GM12878 (cell line): ENCODE measurements around the gene SLC6A8. TPM values are rescaled to one million over a fixed set of nuclear protein-coding genes. Genes with fewer than 3 reads are reported as not detected.

Experiments
- ATAC-seq: fragments of 200-7000 bp; cut with Tn5 transposase; 3 replicates; pipeline ENCODE4 v1.9.1; 2020; ENCODE audit warnings: mild to moderate bottlenecking, moderate library complexity
- BruUV-seq: library from RNA; stranded (reverse); fragments of 400-500 nt; replicated peaks from 2 replicates; lab custom pipeline; 2021; lab: Mats Ljungman, UMichigan
- CTCF ChIA-PET: fragments of 300-600 bp; sonication (Branson Sonifier 250); formaldehyde crosslinking; extraction: SDS; loops from one replicate; lab custom pipeline; 2021; ENCODE audit warnings: inconsistent platforms; lab: Yijun Ruan, JAX
- POLR2A ChIA-PET: fragments of 350-600 bp; formaldehyde crosslinking; extraction: SDS; loops from one replicate; lab custom pipeline; 2021; ENCODE audit warnings: inconsistent platforms; lab: Charles Lee
- RAD21 ChIA-PET: fragments of 300-600 bp; sonication (Branson Sonifier 250); formaldehyde crosslinking; loops from one replicate; lab custom pipeline; 2023; ENCODE audit warnings: antibody characterized with exemption; ENCODE audit not compliant: unreplicated experiment; lab: Charles Lee
- SMC1A ChIA-PET: fragments of 300-600 bp; sonication (Branson Sonifier 250); formaldehyde crosslinking; loops from one replicate; lab custom pipeline; 2023; ENCODE audit not compliant: unreplicated experiment, uncharacterized antibody; lab: Charles Lee
- DNase-seq: peaks from one replicate; pipeline ENCODE4 v3.0.0-alpha.2; 2011; ENCODE audit warnings: low read depth, low spot score
- FAIRE-seq: peaks from 3 replicates; lab custom pipeline; 2011; peaks lifted over from hg19 to GRCh38; lab: Jason Lieb, UNC
- H2AFZ ChIP-seq: 2 replicates; pipeline ENCODE4 v1.6.0; 2011; ENCODE audit warnings: low read depth, low read length, control low read depth; ENCODE audit not compliant: control insufficient read depth
- H3K27ac ChIP-seq: 2 replicates; pipeline ENCODE4 v1.5.1; 2011; ENCODE audit warnings: control low read depth; ENCODE audit not compliant: control insufficient read depth, insufficient read depth
- H3K27me3 ChIP-seq, 2 experiments: replicated peaks in 1 of 2; 2 replicates each; pipeline versions ENCODE4 v1.6.0 to v1.6.1; 2011; ENCODE audit warnings: low read length in 1 of 2; ENCODE audit not compliant: control insufficient read depth in 2 of 2, insufficient read depth in 2 of 2
- H3K36me3 ChIP-seq, 2 experiments: 2 replicates each; pipeline ENCODE4 v1.5.1; 2011; ENCODE audit warnings: low read length in 1 of 2; ENCODE audit not compliant: control insufficient read depth in 2 of 2, insufficient read depth in 2 of 2
- H3K4me1 ChIP-seq: 2 replicates; pipeline ENCODE4 v1.6.1; 2011; ENCODE audit warnings: mild to moderate bottlenecking, low read length, moderate library complexity, mixed read lengths; ENCODE audit not compliant: control insufficient read depth, insufficient read depth
- H3K4me2 ChIP-seq: 2 replicates; pipeline ENCODE4 v1.6.0; 2011; ENCODE audit warnings: control low read depth; ENCODE audit not compliant: control insufficient read depth, insufficient read depth
- H3K4me3 ChIP-seq: fragments of 200-600 bp; sonication (generic); 2 replicates; pipeline ENCODE4 v1.5.1; 2016
- H3K79me2 ChIP-seq: 2 replicates; pipeline ENCODE4 v1.6.0; 2011; ENCODE audit warnings: low read length; ENCODE audit not compliant: control insufficient read depth, insufficient read depth
- H3K9ac ChIP-seq: 2 replicates; pipeline ENCODE4 v1.8.0; 2011; ENCODE audit warnings: low read length, control low read depth, mixed read lengths; ENCODE audit not compliant: control insufficient read depth, insufficient read depth
- H3K9me3 ChIP-seq: replicated peaks from 3 replicates; pipeline ENCODE4 v1.5.1; 2011; ENCODE audit warnings: mild to moderate bottlenecking, low read length; ENCODE audit not compliant: control insufficient read depth, insufficient read depth
- H4K20me1 ChIP-seq: 2 replicates; pipeline ENCODE4 v1.6.0; 2011; ENCODE audit not compliant: control insufficient read depth, insufficient read depth
- BACH1 ChIP-seq: fragments of 450-650 bp; IDR thresholded peaks from 2 replicates; pipeline ENCODE4 v1.6.1; 2017; ENCODE audit warnings: mild to moderate bottlenecking, borderline replicate concordance
- CHD1 ChIP-seq: IDR thresholded peaks from 2 replicates; pipeline ENCODE4 v1.6.1; 2012; ENCODE audit warnings: low read depth, low read length, improper control_type of control experiment
- MAX ChIP-seq: IDR thresholded peaks from 2 replicates; pipeline ENCODE4 v1.6.1; 2012; ENCODE audit warnings: low read depth, low read length, improper control_type of control experiment
- MTA2 ChIP-seq: fragments of 450-650 bp; IDR thresholded peaks from 2 replicates; pipeline ENCODE4 v1.6.1; 2016; ENCODE audit warnings: low read depth, mild to moderate bottlenecking, moderate library complexity
- ZBTB4 ChIP-seq: fragments of 450-650 bp; formaldehyde crosslinking; IDR thresholded peaks from 2 replicates; pipeline ENCODE4 v1.4.0; 2022; ENCODE audit warnings: mild to moderate bottlenecking, moderate library complexity
- ZNF24 ChIP-seq: fragments of 450-650 bp; IDR thresholded peaks from 2 replicates; pipeline ENCODE4 v1.6.1; 2017; ENCODE audit warnings: antibody characterized with exemption, mild to moderate bottlenecking
- WGBS: methylation state at CpG from one replicate; pipeline ENCODE4 v1.1.6; 2016; ENCODE audit warnings: low lambda C conversion rate; ENCODE audit not compliant: insufficient replicate concordance, insufficient coverage; ENCODE audit errors: missing lambda C conversion rate; 5-methylcytosine and 5-hydroxymethylcytosine counted together
- in situ Hi-C: fragments of 300-500 bp; cut with MboI; formaldehyde crosslinking; loops from 9 replicates; pipeline ENCODE4 v1.14.3; 2018; ENCODE audit warnings: mixed read lengths
- intact Hi-C: fragments of 100-400 bp; cut with micrococcal nuclease; formaldehyde crosslinking; loops from one replicate; pipeline ENCODE4 v1.14.2; 2022; ENCODE audit not compliant: unreplicated experiment
- polyA plus RNA-seq, 11 experiments: library from polyadenylated mRNA; depleted of rRNA in 4 of 11; unstranded in 6 of 11; stranded (reverse) in 5 of 11; fragments of >200 nt; fragmentation: Nextera tagmentation in 4 of 11; fragmentation: Illumina TruSeq in 1 of 11; extraction: Ambion mirVana in 4 of 11; extraction: Trizol in 1 of 11; gene quantifications; 1 replicate in 1 of 11; 2 replicates in 10 of 11; pipeline versions ENCODE4 v1.2.1 to v1.2.3, GENCODE V29; 2011 to 2016; ENCODE audit warnings: inconsistent platforms in 2 of 11, missing spikeins in 2 of 11, low read depth in 1 of 11
- total RNA-seq, 4 experiments: library from RNA; depleted of rRNA in 3 of 4; stranded (reverse); fragments of >200 nt in 3 of 4; fragmentation: Illumina TruSeq in 1 of 4; extraction: Trizol in 1 of 4; gene quantifications; 2 replicates each; pipeline versions ENCODE4 v1.2.1 to v1.2.3, GENCODE V29; 2013 to 2021

The SLC6A8 gene
- total and polyA plus RNA-seq, 10 of the 15 experiments (the other 5 are each of a cell fraction or from before 2014, with no cell fraction given): 0.01 to 0.72 (median 0.17) TPM; not detected in 6

- Histone ChIP-seq H3K27me3 (no peaks in the 10 kb centered on the region), H4K20me1 (no peaks in the 10 kb centered on the region), H3K4me3 (no peak overlapping the region), H3K4me1 (no peaks in the 10 kb centered on the region), H3K4me2 (no peak overlapping the region), H2AFZ (no peak overlapping the region), H3K9me3 (no peaks in the 10 kb centered on the region; the same call in 2 of the 3 replicates), H3K27ac (no peak overlapping the region), H3K36me3 (no peaks in the 10 kb centered on the region), H3K79me2 (no peaks in the 10 kb centered on the region), H3K9ac (no peak overlapping the region)
- FAIRE-seq (no peak), ATAC-seq (no peak; the same call in 2 of the 3 replicates), DNase-seq (no peak)
- 44% methylated on average over 10 of the region's 11 CpGs for whole genome bisulfite sequencing
- CTCF ChIA-PET: interaction anchor here (0.9 to 4.5 kb wide), 18 partner anchors 10 to 729 kb away, joined by 3 to 28 read pairs (median 6); partner anchors contain the start of gene DUSP9
- intact Hi-C loops (loop anchor here (1.0 to 5.0 kb wide), 4 partner anchors 56 to 710 kb away; no protein-coding TSS in a partner anchor), in situ Hi-C loops (no loop called here)
- RAD21 ChIA-PET: interaction anchor here (0.9 to 3.7 kb wide), 9 partner anchors 11 to 710 kb away, joined by 3 to 26 read pairs (median 5); no protein-coding TSS in a partner anchor
- no TSS peak for BruUV-seq
- POLR2A ChIA-PET: no interaction called here
- no peak for TF ChIP-seq MAX
- TF ChIP-seq BACH1: no peak
- TF ChIP-seq CHD1: no peak
- no peak for TF ChIP-seq MTA2
- TF ChIP-seq ZNF24: no peak
- TF ChIP-seq ZBTB4 (CRISPR knock-in tag): no peak
- SMC1A ChIA-PET: no interaction called here
These were observed 19.1 kb upstream of the SLC6A8 start for GRCh38 chrX:153668423-153669173.
